Measurements from ENCODE around the gene CLHC1. TPM values are rescaled to one million over a fixed set of nuclear protein-coding genes. Genes with fewer than 3 reads are reported as not detected.

The CLHC1 gene
- total RNA-seq, 1 donor from 2014 or later: 7.5 TPM

DNA sequence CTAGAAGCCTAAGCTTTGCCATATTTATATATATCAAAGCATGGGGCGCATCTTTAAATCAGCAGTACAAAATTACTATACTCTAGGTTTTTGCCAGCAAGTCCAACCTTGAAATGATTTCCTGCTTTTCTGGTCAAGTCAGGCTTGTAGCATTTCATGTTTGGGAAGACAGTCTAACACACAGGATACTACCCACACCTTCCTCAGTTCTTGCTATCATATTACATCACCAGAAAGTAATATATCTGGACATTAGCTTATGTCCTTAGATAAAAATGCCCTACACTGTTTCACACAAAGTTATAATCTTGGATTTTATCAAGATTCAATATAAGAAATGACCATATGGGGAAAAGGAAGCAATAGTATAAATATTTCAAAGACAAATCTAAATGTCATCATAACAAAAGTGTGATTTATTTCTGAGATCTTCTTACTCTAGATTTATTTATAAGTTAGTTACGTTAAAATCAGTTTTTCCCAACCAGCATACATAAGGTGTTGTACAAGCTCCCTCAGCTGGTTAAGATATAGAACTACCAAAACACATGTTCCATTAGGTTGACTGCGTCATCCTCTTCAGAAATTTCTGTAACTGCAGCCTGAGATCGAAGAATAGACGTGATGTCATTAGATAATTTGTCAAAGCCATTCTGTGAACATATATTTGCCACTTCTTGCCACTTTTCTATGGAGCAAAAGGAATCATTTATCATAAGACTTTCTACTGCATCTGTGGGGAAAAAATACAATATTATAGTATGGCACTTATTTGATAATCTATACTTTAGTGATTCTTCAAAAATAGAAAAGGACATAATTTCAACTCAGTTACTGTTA, 56.6 kb downstream of the CLHC1 start:
- Histone ChIP-seq H3K36me3 (no peaks in the 10 kb centered on the region), H3K27ac (replicated peaks) (no peak overlapping the region), H3K4me1 (no peaks in the 10 kb centered on the region), H3K9me3 (replicated peaks) (no peaks in the 10 kb centered on the region), H3K4me3 (no peak overlapping the region), H3K27me3 (ENCODE audit: low read depth) (no peaks in the 10 kb centered on the region)
- TF ChIP-seq, protein P1, sequence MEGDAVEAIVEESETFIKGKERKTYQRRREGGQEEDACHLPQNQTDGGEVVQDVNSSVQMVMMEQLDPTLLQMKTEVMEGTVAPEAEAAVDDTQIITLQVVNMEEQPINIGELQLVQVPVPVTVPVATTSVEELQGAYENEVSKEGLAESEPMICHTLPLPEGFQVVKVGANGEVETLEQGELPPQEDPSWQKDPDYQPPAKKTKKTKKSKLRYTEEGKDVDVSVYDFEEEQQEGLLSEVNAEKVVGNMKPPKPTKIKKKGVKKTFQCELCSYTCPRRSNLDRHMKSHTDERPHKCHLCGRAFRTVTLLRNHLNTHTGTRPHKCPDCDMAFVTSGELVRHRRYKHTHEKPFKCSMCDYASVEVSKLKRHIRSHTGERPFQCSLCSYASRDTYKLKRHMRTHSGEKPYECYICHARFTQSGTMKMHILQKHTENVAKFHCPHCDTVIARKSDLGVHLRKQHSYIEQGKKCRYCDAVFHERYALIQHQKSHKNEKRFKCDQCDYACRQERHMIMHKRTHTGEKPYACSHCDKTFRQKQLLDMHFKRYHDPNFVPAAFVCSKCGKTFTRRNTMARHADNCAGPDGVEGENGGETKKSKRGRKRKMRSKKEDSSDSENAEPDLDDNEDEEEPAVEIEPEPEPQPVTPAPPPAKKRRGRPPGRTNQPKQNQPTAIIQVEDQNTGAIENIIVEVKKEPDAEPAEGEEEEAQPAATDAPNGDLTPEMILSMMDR (IDR thresholded peaks at IDR 0.05; ENCODE audit: borderline replicate concordance): peak; percentile 68
- intact Hi-C loops (cut with micrococcal nuclease): no loop called here
- DNase-seq: no peak

DNA sequence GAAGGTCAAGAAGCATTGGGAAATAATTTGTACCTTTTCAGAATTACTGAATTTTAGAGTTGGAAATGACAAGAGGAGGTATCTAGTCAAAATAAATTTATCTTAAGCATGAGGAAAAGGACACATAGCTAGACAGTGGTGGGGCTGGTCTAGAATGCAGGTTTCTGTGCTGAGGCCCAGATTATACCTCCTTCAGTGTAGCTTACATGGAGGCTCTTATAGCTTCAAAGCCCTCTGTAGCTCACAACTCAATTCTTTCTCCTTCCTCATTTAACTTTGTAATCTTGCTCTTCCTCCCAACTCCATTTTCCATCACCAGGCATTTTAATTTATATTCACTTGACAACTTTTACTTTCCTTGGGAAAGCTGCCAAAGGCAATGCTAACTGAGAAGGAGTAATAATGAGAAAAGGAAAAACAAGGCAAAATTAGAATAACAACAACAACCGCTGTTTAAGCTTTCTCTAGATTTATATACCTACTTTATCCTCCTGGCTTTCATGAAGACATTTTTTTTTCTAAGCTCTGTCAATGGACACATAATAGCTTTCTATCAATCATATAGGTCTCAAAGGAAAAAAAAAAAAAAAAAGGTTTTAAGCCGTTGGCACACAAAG, 58.5 kb downstream of the CLHC1 start:
- no peak for DNase-seq
- Histone ChIP-seq H3K4me3 (no peak overlapping the region), H3K36me3 (no peaks in the 10 kb centered on the region), H3K27me3 (ENCODE audit: low read depth) (no peaks in the 10 kb centered on the region), H3K9me3 (replicated peaks) (no peaks in the 10 kb centered on the region), H3K27ac (replicated peaks) (no peak overlapping the region), H3K4me1 (peaks cover 4% of the 10 kb centered on the region)
- intact Hi-C loops (cut with micrococcal nuclease): no loop called here
- TF ChIP-seq, protein P1 (IDR thresholded peaks at IDR 0.05; ENCODE audit: borderline replicate concordance): no peak

DNA sequence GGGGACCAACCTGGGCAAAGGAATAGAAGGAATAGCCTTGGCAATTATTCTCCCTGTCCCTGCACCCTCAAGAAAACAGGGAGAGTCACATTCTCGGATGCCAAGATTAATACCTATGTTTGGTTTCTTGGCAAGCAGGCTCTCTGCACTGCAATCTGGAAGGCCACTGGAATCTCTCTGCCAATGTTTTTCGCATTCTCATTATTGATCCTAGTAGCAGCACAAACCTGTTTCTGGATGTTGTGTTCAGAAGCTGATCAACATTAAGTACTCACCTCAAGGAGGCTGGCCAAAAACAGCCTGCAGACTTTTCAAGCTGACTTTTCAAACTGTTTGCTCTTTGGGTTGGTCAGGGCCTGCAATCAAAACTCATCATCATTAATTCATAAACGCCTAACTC, 62.2 kb downstream of the CLHC1 start:
- peaks cover 20% of the 10 kb centered on the region for H3K4me1 ChIP-seq
- no peak overlapping the region for H3K27ac ChIP-seq (replicated peaks)

DNA sequence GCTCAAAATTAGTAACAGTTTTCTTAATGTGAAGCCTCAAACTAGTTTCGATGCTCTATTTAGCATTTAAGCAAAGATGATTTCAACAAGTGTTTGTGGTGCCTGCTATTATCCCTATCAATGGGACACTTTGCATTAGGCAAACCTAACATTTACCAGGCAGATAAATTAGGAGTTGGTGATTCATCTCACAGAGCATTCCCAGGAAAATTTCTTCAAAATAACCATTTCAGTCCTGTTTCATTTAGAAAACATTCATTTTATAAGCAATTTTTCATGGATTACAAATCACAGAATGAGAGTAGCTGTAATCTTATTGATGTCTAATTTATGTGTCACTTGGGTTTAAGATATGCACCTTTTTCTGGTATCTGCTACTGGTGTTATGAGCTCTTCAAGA, 62.7 kb downstream of the CLHC1 start:
- Histone ChIP-seq H3K9me3 (replicated peaks) (no peaks in the 10 kb centered on the region), H3K27ac (replicated peaks) (no peak overlapping the region), H3K27me3 (ENCODE audit: low read depth) (no peaks in the 10 kb centered on the region), H3K4me1 (peaks cover 20% of the 10 kb centered on the region), H3K4me3 (no peak overlapping the region), H3K36me3 (no peaks in the 10 kb centered on the region)
- intact Hi-C loops (cut with micrococcal nuclease): loop anchor here (5.0 to 10.0 kb wide), 2 partner anchors 155 to 267 kb away; no protein-coding TSS in a partner anchor
- DNase-seq: no peak
- TF ChIP-seq, protein P1 (IDR thresholded peaks at IDR 0.05; ENCODE audit: borderline replicate concordance): no peak

More for the DNA sequence above, 62.2 kb downstream of the CLHC1 start:
- TF ChIP-seq, protein P1 (IDR thresholded peaks at IDR 0.05; ENCODE audit: borderline replicate concordance): no peak
- Histone ChIP-seq H3K4me3 (no peak overlapping the region), H3K36me3 (no peaks in the 10 kb centered on the region), H3K27me3 (ENCODE audit: low read depth) (no peaks in the 10 kb centered on the region), H3K9me3 (replicated peaks) (no peaks in the 10 kb centered on the region)
- no peak for DNase-seq
- intact Hi-C loops (cut with micrococcal nuclease): loop anchor here (5.0 to 10.0 kb wide), 2 partner anchors 155 to 268 kb away; no protein-coding TSS in a partner anchor

DNA sequence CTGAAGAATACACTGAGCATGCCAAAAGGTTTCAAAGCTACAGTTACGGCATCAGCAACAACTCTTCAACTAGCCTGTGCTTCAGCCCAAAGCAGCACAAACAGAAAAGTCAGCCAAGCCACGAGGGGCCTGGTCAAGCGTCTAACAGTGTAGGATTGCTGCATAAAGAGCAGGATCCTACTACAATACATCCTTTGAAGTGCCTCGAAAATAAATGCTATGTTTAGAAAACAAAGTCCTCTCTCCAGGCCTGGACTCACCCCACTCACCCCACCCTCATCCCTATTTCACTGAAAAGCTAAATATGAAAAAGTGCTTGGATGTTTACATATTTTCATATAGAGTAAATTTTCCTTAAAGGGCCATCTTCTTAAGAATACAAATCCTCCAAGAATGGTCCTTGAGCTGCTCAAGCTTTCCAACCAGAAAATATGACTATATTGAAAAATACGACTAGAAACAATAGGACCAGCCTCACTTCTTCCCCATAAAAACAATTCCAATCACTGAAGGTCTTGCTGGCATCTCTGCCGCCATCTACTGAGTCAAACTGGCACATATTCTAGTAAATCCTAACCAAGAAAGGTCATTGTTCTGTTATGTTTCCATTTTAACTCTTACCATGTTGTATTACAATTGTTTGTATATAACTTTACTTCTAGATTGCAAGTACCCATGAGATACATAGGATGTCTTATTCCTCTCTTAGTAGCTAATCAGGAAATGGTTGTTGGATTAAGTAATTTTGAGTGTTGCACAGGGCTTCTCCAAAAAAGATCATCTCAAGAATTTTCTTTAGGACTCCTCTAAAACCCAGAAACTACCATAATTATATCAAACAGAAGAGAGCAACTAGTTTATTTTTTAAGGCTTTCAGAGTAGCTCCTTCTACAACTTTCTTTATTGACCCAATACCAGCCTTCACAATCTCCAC, 63.6 kb downstream of the CLHC1 start:
- H3K36me3 ChIP-seq: no peaks in the 10 kb centered on the region
- intact Hi-C loops (cut with micrococcal nuclease): loop anchor here (5.0 to 10.0 kb wide), 2 partner anchors 154 to 266 kb away; no protein-coding TSS in a partner anchor
- no peaks in the 10 kb centered on the region for H3K27me3 ChIP-seq (ENCODE audit: low read depth)
- H3K4me1 ChIP-seq: peaks cover 20% of the 10 kb centered on the region
- H3K4me3 ChIP-seq: no peak overlapping the region
- no peak for DNase-seq
- H3K9me3 ChIP-seq (replicated peaks): no peaks in the 10 kb centered on the region
- H3K27ac ChIP-seq (replicated peaks): peak overlapping the region; percentile 36
- TF ChIP-seq, protein P1 (IDR thresholded peaks at IDR 0.05; ENCODE audit: borderline replicate concordance): peak; percentile 76
